ENCODE data around the gene CD48.

DNA sequence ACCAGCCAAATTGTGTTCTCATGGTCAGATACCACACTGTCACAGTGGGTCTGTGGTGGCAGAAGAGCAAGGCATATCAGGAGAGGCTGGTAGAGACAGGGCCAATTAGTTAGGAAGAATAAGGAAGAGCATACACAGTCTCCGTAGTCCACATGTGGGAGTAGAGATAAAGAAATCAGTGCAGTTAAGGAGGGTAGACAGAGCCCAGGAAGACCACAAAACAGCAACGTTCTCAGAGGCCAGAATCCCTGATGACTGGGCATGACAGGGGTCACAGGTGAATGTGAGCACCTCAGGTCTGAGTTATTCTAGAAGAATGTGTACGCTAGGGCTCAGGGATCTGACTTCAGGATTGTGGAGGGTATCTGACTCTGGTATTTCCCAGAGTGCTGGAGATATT is 31.7 kb downstream of the CD48 start:
- TF ChIP-seq, protein P1, sequence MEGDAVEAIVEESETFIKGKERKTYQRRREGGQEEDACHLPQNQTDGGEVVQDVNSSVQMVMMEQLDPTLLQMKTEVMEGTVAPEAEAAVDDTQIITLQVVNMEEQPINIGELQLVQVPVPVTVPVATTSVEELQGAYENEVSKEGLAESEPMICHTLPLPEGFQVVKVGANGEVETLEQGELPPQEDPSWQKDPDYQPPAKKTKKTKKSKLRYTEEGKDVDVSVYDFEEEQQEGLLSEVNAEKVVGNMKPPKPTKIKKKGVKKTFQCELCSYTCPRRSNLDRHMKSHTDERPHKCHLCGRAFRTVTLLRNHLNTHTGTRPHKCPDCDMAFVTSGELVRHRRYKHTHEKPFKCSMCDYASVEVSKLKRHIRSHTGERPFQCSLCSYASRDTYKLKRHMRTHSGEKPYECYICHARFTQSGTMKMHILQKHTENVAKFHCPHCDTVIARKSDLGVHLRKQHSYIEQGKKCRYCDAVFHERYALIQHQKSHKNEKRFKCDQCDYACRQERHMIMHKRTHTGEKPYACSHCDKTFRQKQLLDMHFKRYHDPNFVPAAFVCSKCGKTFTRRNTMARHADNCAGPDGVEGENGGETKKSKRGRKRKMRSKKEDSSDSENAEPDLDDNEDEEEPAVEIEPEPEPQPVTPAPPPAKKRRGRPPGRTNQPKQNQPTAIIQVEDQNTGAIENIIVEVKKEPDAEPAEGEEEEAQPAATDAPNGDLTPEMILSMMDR (IDR thresholded peaks at IDR 0.05): no peak
- TF ChIP-seq POLR2A (IDR thresholded peaks at IDR 0.05): no peak
- no peak for TF ChIP-seq EP300 (IDR thresholded peaks at IDR 0.05)
- no peak for TF ChIP-seq POLR2AphosphoS5 (IDR thresholded peaks at IDR 0.05)

Measured in upper lobe of left lung (tissue), 4 donors.